Hematopoietic multipotent progenitor cell treated with erythropoietin and hydrocortisone succinate and interleukin-3 and kit ligand, for 8 days (in vitro differentiated cells): ENCODE data around the gene DPPA4.
A peak's percentile ranks its signal among the peaks of the same experiment; 100 is the strongest.

Experiments used
- DNase-seq: peaks from one replicate; pipeline ENCODE4 v3.0.0-alpha.2; 2015

The DPPA4 gene

GRCh38 chr3:109336291-109336861 lies 970 bp downstream of the DPPA4 start:
- DNase-seq, result peak; percentile 57

- no peak for DNase-seq
Observed at GRCh38 chr3:109334572-109334971, 2.8 kb downstream of the DPPA4 start.

GRCh38 chr3:109331692-109332091 lies 5.7 kb downstream of the DPPA4 start:
- DNase-seq, result no peak

- no peak for DNase-seq
Observed at GRCh38 chr3:109330405-109330804, 6.9 kb downstream of the DPPA4 start.

GRCh38 chr3:109328202-109328601 lies 9.1 kb downstream of the DPPA4 start:
- DNase-seq, result no peak

- DNase-seq, result no peak
Observed at GRCh38 chr3:109325657-109326056, 11.7 kb downstream of the DPPA4 start.

- no peak for DNase-seq
Observed at GRCh38 chr3:109325109-109325508, 12.2 kb downstream of the DPPA4 start.

GRCh38 chr3:109316162-109316730 lies 21.1 kb downstream of the DPPA4 start, which contains the start of gene DPPA2:
TSS of gene DPPA2 (minus strand) at chr3:109316517. CDS start at chr3:109314542, 1,975 bp downstream.
- no peak for DNase-seq

GRCh38 chr3:109313061-109313460 lies 24.3 kb downstream of the DPPA4 start:
- DNase-seq, result no peak

- DNase-seq, result no peak
Observed at GRCh38 chr3:109297496-109297895, 39.9 kb downstream of the DPPA4 start.

GRCh38 chr3:109284071-109284470 lies 53.3 kb downstream of the DPPA4 start:
- no peak for DNase-seq

GRCh38 chr3:109278546-109278945 lies 58.8 kb downstream of the DPPA4 start:
- no peak for DNase-seq

- DNase-seq, result no peak
Observed at GRCh38 chr3:109278141-109278540, 59.2 kb downstream of the DPPA4 start.
